ENCODE measurements around the gene LRRC8B. TPM values are rescaled to one million over a fixed set of nuclear protein-coding genes. Genes with fewer than 3 reads are reported as not detected.
A peak's percentile ranks its signal among the peaks of the same experiment; 100 is the strongest.

The LRRC8B gene
- total RNA-seq, 6 experiments from 2014 or later, result 0.07 to 0.57 (median 0.15) TPM

DNA sequence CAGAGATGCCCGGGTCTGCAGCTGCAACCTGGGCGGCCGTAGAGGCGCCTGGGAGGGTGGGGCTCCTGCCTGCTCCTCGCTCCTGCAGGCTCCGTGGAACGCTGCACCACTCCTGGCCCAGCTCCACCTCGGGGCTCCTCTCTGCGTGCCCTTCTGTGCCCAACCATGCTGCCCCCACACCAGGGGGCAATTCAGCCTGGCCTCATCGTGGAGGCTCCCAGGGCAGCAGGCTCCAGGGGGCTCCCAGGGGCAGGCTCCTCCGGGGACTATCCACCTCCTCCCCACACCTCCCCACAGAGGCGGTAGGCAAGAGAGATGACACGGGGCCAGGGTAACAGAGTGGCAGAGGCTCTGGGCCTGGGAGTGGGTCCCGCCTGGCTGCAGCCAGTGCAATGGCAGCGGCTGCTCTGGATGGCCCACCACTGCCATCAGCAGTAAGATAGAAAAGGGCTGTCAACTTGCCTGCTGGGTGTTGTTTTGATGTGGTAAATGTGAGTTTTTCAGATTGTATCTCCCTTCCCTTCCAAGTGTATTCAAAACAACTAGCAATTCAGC lies 85.9 kb downstream of the LRRC8B start:
- Mint-ChIP-seq H3K4me1 (ENCODE audit: low read depth) (peaks cover 12% of the 10 kb centered on the region), H3K9me3 (no peaks in the 10 kb centered on the region), H3K4me3 (no peak overlapping the region), H3K27me3 (ENCODE audit: insufficient read depth) (peaks cover 12% of the 10 kb centered on the region), H3K27ac (no peak overlapping the region), H3K36me3 (ENCODE audit: low read depth) (no peaks in the 10 kb centered on the region)
- DNase-seq, result no peak
- TF ChIP-seq, protein P1, sequence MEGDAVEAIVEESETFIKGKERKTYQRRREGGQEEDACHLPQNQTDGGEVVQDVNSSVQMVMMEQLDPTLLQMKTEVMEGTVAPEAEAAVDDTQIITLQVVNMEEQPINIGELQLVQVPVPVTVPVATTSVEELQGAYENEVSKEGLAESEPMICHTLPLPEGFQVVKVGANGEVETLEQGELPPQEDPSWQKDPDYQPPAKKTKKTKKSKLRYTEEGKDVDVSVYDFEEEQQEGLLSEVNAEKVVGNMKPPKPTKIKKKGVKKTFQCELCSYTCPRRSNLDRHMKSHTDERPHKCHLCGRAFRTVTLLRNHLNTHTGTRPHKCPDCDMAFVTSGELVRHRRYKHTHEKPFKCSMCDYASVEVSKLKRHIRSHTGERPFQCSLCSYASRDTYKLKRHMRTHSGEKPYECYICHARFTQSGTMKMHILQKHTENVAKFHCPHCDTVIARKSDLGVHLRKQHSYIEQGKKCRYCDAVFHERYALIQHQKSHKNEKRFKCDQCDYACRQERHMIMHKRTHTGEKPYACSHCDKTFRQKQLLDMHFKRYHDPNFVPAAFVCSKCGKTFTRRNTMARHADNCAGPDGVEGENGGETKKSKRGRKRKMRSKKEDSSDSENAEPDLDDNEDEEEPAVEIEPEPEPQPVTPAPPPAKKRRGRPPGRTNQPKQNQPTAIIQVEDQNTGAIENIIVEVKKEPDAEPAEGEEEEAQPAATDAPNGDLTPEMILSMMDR (IDR thresholded peaks at IDR 0.05), result no peak

DNA sequence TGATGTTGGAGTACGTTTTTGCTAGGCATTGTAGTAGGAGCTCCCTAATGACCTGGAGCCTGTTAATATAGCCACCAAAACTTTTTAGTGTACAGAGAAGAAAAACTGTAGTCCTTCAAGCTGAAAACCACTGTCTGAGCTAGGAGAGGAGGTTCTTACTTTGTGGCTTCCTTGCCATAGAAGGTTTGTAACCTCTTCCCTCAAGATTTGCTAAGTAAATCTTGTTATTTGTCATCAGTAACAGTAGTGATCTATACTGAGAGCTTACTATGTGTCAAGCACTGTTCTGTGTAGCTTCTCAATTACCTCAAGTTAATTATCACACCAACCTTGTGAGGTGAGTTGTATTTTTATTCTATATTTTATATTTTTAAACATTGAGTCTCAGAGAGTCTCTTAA lies 87.1 kb downstream of the LRRC8B start:
- H3K36me3 Mint-ChIP-seq (ENCODE audit: low read depth), result no peaks in the 10 kb centered on the region

DNA sequence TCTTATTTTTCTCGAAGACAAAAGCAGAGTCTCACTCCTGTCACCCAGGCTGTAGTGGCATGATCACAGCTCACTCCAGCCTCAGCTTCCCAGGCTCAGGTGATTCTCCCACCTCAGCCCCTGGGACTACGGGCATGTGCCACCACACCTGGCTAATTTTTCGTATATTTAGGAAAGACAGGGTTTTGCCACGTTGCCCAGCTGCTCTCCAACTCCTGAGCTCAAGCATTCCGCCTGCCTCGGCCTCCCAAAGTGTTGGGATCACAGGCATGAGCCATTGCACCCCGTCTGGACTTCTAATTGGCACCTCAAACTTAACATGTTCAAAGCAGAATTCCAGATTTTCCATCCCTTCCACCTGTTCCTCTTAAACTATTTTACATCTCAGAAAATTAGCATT lies 89.3 kb downstream of the LRRC8B start:
- Mint-ChIP-seq H3K27ac (no peak overlapping the region), H3K36me3 (ENCODE audit: low read depth) (no peaks in the 10 kb centered on the region), H3K4me3 (no peak overlapping the region), H3K4me1 (ENCODE audit: low read depth) (no peaks in the 10 kb centered on the region), H3K27me3 (ENCODE audit: insufficient read depth) (peaks cover 9% of the 10 kb centered on the region), H3K9me3 (no peaks in the 10 kb centered on the region)
- DNase-seq, result no peak
- TF ChIP-seq, protein P1 (IDR thresholded peaks at IDR 0.05), result no peak

More for the DNA sequence above, 87.1 kb downstream of the LRRC8B start:
- Mint-ChIP-seq H3K27ac (no peak overlapping the region), H3K4me3 (no peak overlapping the region), H3K9me3 (no peaks in the 10 kb centered on the region), H3K27me3 (ENCODE audit: insufficient read depth) (peaks cover 12% of the 10 kb centered on the region), H3K4me1 (ENCODE audit: low read depth) (peaks cover 5% of the 10 kb centered on the region; the same call in 1 of the 2 replicates)
- TF ChIP-seq, protein P1 (IDR thresholded peaks at IDR 0.05), result no peak
- DNase-seq, result no peak

GRCh38 chr1:89615676-89616598 lies 91.3 kb downstream of the LRRC8B start:
- TF ChIP-seq, protein P1 (IDR thresholded peaks at IDR 0.05), result peak; percentile 72
- H3K36me3 Mint-ChIP-seq (ENCODE audit: low read depth), result no peaks in the 10 kb centered on the region
- DNase-seq, result no peak
- no peaks in the 10 kb centered on the region for H3K9me3 Mint-ChIP-seq
- no peak overlapping the region for H3K27ac Mint-ChIP-seq
- H3K27me3 Mint-ChIP-seq (ENCODE audit: insufficient read depth), result peaks cover 6% of the 10 kb centered on the region
- H3K4me1 Mint-ChIP-seq (ENCODE audit: low read depth), result no peaks in the 10 kb centered on the region
- no peak overlapping the region for H3K4me3 Mint-ChIP-seq

- Mint-ChIP-seq H3K4me1 (ENCODE audit: low read depth) (no peaks in the 10 kb centered on the region), H3K27ac (no peak overlapping the region)
- DNase-seq, result no peak
Measured at GRCh38 chr1:89616844-89617627, 92.4 kb downstream of the LRRC8B start.

More at GRCh38 chr1:89616844-89617627, 92.4 kb downstream of the LRRC8B start:
- H3K4me3 Mint-ChIP-seq, result no peak overlapping the region
- H3K9me3 Mint-ChIP-seq, result no peaks in the 10 kb centered on the region
- TF ChIP-seq, protein P1 (IDR thresholded peaks at IDR 0.05), result no peak
- peaks cover 6% of the 10 kb centered on the region for H3K27me3 Mint-ChIP-seq (ENCODE audit: insufficient read depth)
- H3K36me3 Mint-ChIP-seq (ENCODE audit: low read depth), result no peaks in the 10 kb centered on the region
